Liver (tissue), 9 donors: Measurements from ENCODE around the gene CACNA1H. TPM values are rescaled to one million over a fixed set of nuclear protein-coding genes. Genes with fewer than 3 reads are reported as not detected.

Experiments used
- DNase-seq: peaks from one replicate; pipeline ENCODE4 v3.0.0-alpha.2; 2017; ENCODE audit warnings: low spot score
- H3K27ac ChIP-seq, 2 donors: one replicate each; pipeline ENCODE4 v1.7.0; 2013; ENCODE audit warnings: inconsistent platforms in 2 of 2, low read length in 2 of 2, control low read depth in 1 of 2, low read depth in 1 of 2, mild to moderate bottlenecking in 1 of 2
- H3K27me3 ChIP-seq, 4 donors: one replicate each; pipeline versions ENCODE4 v1.6.1 to v1.7.0; 2013; ENCODE audit warnings: low read length in 3 of 4, inconsistent platforms in 1 of 4, mild to moderate bottlenecking in 1 of 4, moderate library complexity in 1 of 4; ENCODE audit not compliant: control insufficient read depth in 4 of 4, insufficient read depth in 4 of 4
- H3K36me3 ChIP-seq, 4 donors: one replicate each; pipeline versions ENCODE4 v1.6.1 to v1.7.0; 2013; ENCODE audit warnings: low read length in 3 of 4, mild to moderate bottlenecking in 3 of 4, low read depth in 1 of 4, moderate library complexity in 1 of 4; ENCODE audit not compliant: control insufficient read depth in 4 of 4, insufficient read depth in 3 of 4
- H3K4me1 ChIP-seq, 4 donors: one replicate each; pipeline versions ENCODE4 v1.6.1 to v1.7.0; 2013; ENCODE audit warnings: low read length in 3 of 4, mild to moderate bottlenecking in 3 of 4, moderate library complexity in 1 of 4; ENCODE audit not compliant: control insufficient read depth in 4 of 4, insufficient read depth in 4 of 4
- H3K4me3 ChIP-seq, 3 donors: one replicate each; pipeline versions ENCODE4 v1.6.1 to v1.7.0; 2013; ENCODE audit warnings: low read length in 3 of 3, control low read depth in 1 of 3, low read depth in 1 of 3, mild to moderate bottlenecking in 1 of 3
- H3K9ac ChIP-seq, 2 donors: one replicate each; pipeline ENCODE4 v1.7.0; 2013; ENCODE audit warnings: low read length in 2 of 2, mild to moderate bottlenecking in 2 of 2, moderate library complexity in 2 of 2, control low read depth in 1 of 2, low read depth in 1 of 2
- H3K9me3 ChIP-seq, 4 donors: one replicate each; pipeline versions ENCODE4 v1.6.1 to v1.7.0; 2013; ENCODE audit warnings: low read length in 3 of 4; ENCODE audit not compliant: control insufficient read depth in 4 of 4
- CTCF ChIP-seq: fragments of 150-350 bp; IDR thresholded peaks from 2 replicates; pipeline ENCODE4 v1.5.1; 2017; ENCODE audit warnings: improper control_type of control experiment, low read depth, low read length; ENCODE audit not compliant: missing input control
- EGR1 ChIP-seq, 2 donors: IDR thresholded peaks; 2 replicates each; pipeline ENCODE4 v1.6.1; 2016 to 2018; ENCODE audit warnings: antibody characterized with exemption in 2 of 2, low read depth in 2 of 2
- FOXA1 ChIP-seq: IDR thresholded peaks from 2 replicates; pipeline ENCODE4 v1.6.1; 2016; ENCODE audit warnings: antibody characterized with exemption
- FOXA2 ChIP-seq: IDR thresholded peaks from 2 replicates; pipeline ENCODE4 v1.6.1; 2016; ENCODE audit warnings: antibody characterized with exemption
- GABPA ChIP-seq, 2 donors: IDR thresholded peaks in 1 of 2; conservative IDR thresholded peaks in 1 of 2; 2 replicates each; pipeline ENCODE4 v1.6.1; 2016; ENCODE audit warnings: antibody characterized with exemption in 2 of 2, mild to moderate bottlenecking in 1 of 2, moderate library complexity in 1 of 2
- HNF4G ChIP-seq: IDR thresholded peaks from 2 replicates; pipeline ENCODE4 v1.6.1; 2016; ENCODE audit warnings: antibody characterized with exemption
- JUND ChIP-seq, 2 donors: IDR thresholded peaks; 2 replicates each; pipeline ENCODE4 v1.6.1; 2016; ENCODE audit warnings: antibody characterized with exemption in 2 of 2
- MAX ChIP-seq: IDR thresholded peaks from 2 replicates; pipeline ENCODE4 v1.6.1; 2016; ENCODE audit warnings: antibody characterized with exemption
- NR2F2 ChIP-seq: IDR thresholded peaks from 2 replicates; pipeline ENCODE4 v1.6.1; 2016; ENCODE audit warnings: antibody characterized with exemption
- RAD21 ChIP-seq, 2 donors: IDR thresholded peaks; 2 replicates each; pipeline ENCODE4 v1.6.1; 2016; ENCODE audit warnings: antibody characterized with exemption in 2 of 2, mild to moderate bottlenecking in 2 of 2
- RXRA ChIP-seq, 2 donors: IDR thresholded peaks; 2 replicates each; pipeline ENCODE4 v1.6.1; 2017 to 2018; ENCODE audit warnings: antibody characterized with exemption in 2 of 2, mild to moderate bottlenecking in 1 of 2
- SP1 ChIP-seq: IDR thresholded peaks from 2 replicates; pipeline ENCODE4 v1.6.1; 2018; ENCODE audit warnings: antibody characterized with exemption, mild to moderate bottlenecking
- TAF1 ChIP-seq: conservative IDR thresholded peaks from 2 replicates; pipeline ENCODE4 v1.6.1; 2016; ENCODE audit warnings: antibody characterized with exemption, mild to moderate bottlenecking
- YY1 ChIP-seq: IDR thresholded peaks from 2 replicates; pipeline ENCODE4 v1.6.1; 2016; ENCODE audit warnings: antibody characterized with exemption, mild to moderate bottlenecking
- ZBTB33 ChIP-seq: IDR thresholded peaks from 2 replicates; pipeline ENCODE4 v1.6.1; 2016; ENCODE audit warnings: antibody characterized with exemption
- WGBS: extraction: QIAGEN DNeasy Blood & Tissue Kit; methylation state at CpG from one replicate; pipeline ENCODE4 v1.1.7; 2013; 5-methylcytosine and 5-hydroxymethylcytosine counted together
- polyA plus RNA-seq, 2 donors: library from polyadenylated mRNA; stranded (reverse) in 1 of 2; unstranded in 1 of 2; fragments of 200-250 nt in 1 of 2; fragments of >200 nt in 1 of 2; fragmentation: Nextera tagmentation in 1 of 2; extraction: Ambion mirVana in 1 of 2; gene quantifications; one replicate each; pipeline versions ENCODE4 v1.2.1 to v1.2.3, GENCODE V29; 2013 to 2015
- total RNA-seq, 2 donors: library from RNA; depleted of rRNA; stranded (reverse); fragments of >200 nt; gene quantifications; one replicate each; pipeline ENCODE4 v1.2.3, GENCODE V29; 2014
- TF ChIP-seq, protein P1 (sequence below): IDR thresholded peaks from 2 replicates; pipeline ENCODE4 v1.6.1; 2016; ENCODE audit warnings: antibody characterized with exemption
- TF ChIP-seq, protein P2 (sequence below): IDR thresholded peaks from 2 replicates; pipeline ENCODE4 v1.6.1; 2016; ENCODE audit warnings: antibody characterized with exemption, mild to moderate bottlenecking
- donor health status: healthy.
- donor health status: healthy.
- donor health status: healthy.
- donor health status: healthy.
- donor health status: healthy.

CACNA1H gene
- total and polyA plus RNA-seq, 4 donors, result 0.21 to 8.5 (median 6.1) TPM

- Histone ChIP-seq H3K27ac (no peak overlapping the region), H3K9me3 (no peaks in the 10 kb centered on the region), H3K27me3 (no peaks in the 10 kb centered on the region), H3K9ac (no peak overlapping the region), H3K4me3 (no peak overlapping the region), H3K4me1 (no peaks in the 10 kb centered on the region), H3K36me3 (no peaks in the 10 kb centered on the region)
- no peak for DNase-seq
- WGBS, result 78% methylated on average over 30 of the region's 30 CpGs
- no peak for TF ChIP-seq RAD21 (IDR thresholded peaks at IDR 0.05)
- TF ChIP-seq GABPA (IDR thresholded peaks at IDR 0.05 in 1 of 2, conservative IDR thresholded peaks at IDR 0.05 in 1 of 2), result no peak
- TF ChIP-seq, protein P1, sequence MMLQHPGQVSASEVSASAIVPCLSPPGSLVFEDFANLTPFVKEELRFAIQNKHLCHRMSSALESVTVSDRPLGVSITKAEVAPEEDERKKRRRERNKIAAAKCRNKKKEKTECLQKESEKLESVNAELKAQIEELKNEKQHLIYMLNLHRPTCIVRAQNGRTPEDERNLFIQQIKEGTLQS, result no peak
- no peak for TF ChIP-seq ZBTB33
- no peak for TF ChIP-seq FOXA2
- no peak for TF ChIP-seq EGR1 (IDR thresholded peaks at IDR 0.05; ENCODE audit: low read depth in 2 of 2)
- TF ChIP-seq TAF1, result no peak
- no peak for TF ChIP-seq RXRA (IDR thresholded peaks at IDR 0.05)
- TF ChIP-seq YY1, result no peak
- TF ChIP-seq, protein P2, sequence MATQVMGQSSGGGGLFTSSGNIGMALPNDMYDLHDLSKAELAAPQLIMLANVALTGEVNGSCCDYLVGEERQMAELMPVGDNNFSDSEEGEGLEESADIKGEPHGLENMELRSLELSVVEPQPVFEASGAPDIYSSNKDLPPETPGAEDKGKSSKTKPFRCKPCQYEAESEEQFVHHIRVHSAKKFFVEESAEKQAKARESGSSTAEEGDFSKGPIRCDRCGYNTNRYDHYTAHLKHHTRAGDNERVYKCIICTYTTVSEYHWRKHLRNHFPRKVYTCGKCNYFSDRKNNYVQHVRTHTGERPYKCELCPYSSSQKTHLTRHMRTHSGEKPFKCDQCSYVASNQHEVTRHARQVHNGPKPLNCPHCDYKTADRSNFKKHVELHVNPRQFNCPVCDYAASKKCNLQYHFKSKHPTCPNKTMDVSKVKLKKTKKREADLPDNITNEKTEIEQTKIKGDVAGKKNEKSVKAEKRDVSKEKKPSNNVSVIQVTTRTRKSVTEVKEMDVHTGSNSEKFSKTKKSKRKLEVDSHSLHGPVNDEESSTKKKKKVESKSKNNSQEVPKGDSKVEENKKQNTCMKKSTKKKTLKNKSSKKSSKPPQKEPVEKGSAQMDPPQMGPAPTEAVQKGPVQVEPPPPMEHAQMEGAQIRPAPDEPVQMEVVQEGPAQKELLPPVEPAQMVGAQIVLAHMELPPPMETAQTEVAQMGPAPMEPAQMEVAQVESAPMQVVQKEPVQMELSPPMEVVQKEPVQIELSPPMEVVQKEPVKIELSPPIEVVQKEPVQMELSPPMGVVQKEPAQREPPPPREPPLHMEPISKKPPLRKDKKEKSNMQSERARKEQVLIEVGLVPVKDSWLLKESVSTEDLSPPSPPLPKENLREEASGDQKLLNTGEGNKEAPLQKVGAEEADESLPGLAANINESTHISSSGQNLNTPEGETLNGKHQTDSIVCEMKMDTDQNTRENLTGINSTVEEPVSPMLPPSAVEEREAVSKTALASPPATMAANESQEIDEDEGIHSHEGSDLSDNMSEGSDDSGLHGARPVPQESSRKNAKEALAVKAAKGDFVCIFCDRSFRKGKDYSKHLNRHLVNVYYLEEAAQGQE, result no peak
Measured at GRCh38 chr16:1145383-1146100, 7.4 kb upstream of the CACNA1H start.

DNA sequence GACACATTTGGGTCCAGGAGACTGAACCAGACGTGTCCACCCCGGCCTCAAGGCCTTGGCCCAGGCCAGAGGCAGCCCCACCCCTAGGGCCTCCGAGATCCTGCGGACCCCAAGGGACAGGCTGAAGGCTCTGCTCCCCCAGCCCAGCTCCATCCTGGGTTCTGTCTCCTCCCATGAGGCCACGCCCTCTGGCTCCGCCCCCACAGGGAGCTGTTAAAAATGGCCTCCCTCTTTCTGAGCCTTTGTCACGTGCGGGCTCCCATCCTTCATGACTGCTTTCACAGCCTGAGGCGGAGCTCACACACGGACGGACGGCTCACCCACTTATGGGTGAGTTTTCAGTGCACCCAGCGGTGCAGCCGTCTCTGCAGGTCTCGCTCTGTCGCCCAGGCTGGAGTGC lies 6.5 kb upstream of the CACNA1H start:
- Histone ChIP-seq H3K4me3 (no peak overlapping the region), H3K36me3 (no peaks in the 10 kb centered on the region), H3K27me3 (no peaks in the 10 kb centered on the region), H3K9ac (no peak overlapping the region), H3K9me3 (no peaks in the 10 kb centered on the region), H3K27ac (no peak overlapping the region), H3K4me1 (peaks cover 0 to 3% (median 2%) of the 10 kb centered on the region in 4 donors)
- no peak for TF ChIP-seq ZBTB33
- no peak for TF ChIP-seq GABPA (IDR thresholded peaks at IDR 0.05 in 1 of 2, conservative IDR thresholded peaks at IDR 0.05 in 1 of 2)
- TF ChIP-seq TAF1, result no peak
- no peak for TF ChIP-seq HNF4G
- no peak for TF ChIP-seq RAD21 (IDR thresholded peaks at IDR 0.05)
- TF ChIP-seq JUND (IDR thresholded peaks at IDR 0.05), result no peak
- TF ChIP-seq CTCF, result no peak
- TF ChIP-seq EGR1 (IDR thresholded peaks at IDR 0.05; ENCODE audit: low read depth in 2 of 2), result no peak
- no peak for TF ChIP-seq MAX
- TF ChIP-seq FOXA2, result no peak
- TF ChIP-seq NR2F2, result no peak
- no peak for TF ChIP-seq YY1
- no peak for TF ChIP-seq FOXA1
- TF ChIP-seq SP1, result no peak
- WGBS, result 87% methylated on average over 16 of the region's 16 CpGs
- DNase-seq, result no peak
